OCI-LY1 (cell line): ENCODE data around the gene ROR2.

Source experiments
- EZH2 ChIP-seq: fragments of 200-600 bp; sonication (generic), shearing (Covaris generic); IDR thresholded peaks from 2 replicates; pipeline ENCODE4 v1.8.0; 2017; ENCODE audit warnings: borderline replicate concordance, mixed run types, mild to moderate bottlenecking, antibody characterized with exemption, low read length, moderate library complexity, mixed read lengths
- TF ChIP-seq, protein P1 (sequence below): fragments of 200-600 bp; sonication (generic), shearing (Covaris generic); IDR thresholded peaks from 2 replicates; pipeline ENCODE4 v1.5.1; 2017; ENCODE audit warnings: mild to moderate bottlenecking, antibody characterized with exemption, low read length, moderate library complexity, mixed read lengths

GRCh38 chr9:91700475-91700874 is 249.6 kb downstream of the ROR2 start:
- TF ChIP-seq, protein P1, sequence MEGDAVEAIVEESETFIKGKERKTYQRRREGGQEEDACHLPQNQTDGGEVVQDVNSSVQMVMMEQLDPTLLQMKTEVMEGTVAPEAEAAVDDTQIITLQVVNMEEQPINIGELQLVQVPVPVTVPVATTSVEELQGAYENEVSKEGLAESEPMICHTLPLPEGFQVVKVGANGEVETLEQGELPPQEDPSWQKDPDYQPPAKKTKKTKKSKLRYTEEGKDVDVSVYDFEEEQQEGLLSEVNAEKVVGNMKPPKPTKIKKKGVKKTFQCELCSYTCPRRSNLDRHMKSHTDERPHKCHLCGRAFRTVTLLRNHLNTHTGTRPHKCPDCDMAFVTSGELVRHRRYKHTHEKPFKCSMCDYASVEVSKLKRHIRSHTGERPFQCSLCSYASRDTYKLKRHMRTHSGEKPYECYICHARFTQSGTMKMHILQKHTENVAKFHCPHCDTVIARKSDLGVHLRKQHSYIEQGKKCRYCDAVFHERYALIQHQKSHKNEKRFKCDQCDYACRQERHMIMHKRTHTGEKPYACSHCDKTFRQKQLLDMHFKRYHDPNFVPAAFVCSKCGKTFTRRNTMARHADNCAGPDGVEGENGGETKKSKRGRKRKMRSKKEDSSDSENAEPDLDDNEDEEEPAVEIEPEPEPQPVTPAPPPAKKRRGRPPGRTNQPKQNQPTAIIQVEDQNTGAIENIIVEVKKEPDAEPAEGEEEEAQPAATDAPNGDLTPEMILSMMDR: no peak
- TF ChIP-seq EZH2: no peak
